OCI-LY7 (cell line): ENCODE data around the gene RBM19.

Experiments used
- EZH2phosphoT487 ChIP-seq: fragments of 200-600 bp; sonication (generic); IDR thresholded peaks from 2 replicates; pipeline ENCODE4 v1.6.1; 2018; ENCODE audit warnings: low read depth, borderline replicate concordance, mild to moderate bottlenecking, mixed run types, antibody characterized with exemption, low read length, moderate library complexity, mixed read lengths
- TF ChIP-seq, protein P1 (sequence below): fragments of 200-600 bp; sonication (generic); conservative IDR thresholded peaks from 2 replicates; pipeline ENCODE4 v1.5.1; 2014; ENCODE audit warnings: mild to moderate bottlenecking, antibody characterized with exemption, low read length, moderate library complexity, mixed read lengths

DNA sequence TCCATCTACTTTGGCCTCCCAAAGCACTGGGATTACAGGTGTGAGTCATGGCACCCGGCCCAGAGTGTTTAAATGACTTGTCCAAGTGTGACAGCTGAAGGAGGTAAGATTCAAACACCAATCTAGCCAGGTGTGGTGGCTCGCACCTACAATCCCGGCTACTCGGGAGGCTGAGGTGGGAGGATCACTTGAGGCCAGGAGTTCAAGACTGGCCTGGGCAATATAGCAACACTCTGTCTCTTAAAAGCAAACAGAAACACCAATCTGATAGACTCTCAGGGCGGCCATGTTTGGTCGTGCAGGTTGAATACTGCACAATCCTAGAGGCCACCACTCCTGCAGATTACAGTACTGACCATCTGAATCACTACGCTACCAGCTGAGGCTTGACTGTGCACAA, 68.7 kb downstream of the RBM19 start:
- TF ChIP-seq, protein P1, sequence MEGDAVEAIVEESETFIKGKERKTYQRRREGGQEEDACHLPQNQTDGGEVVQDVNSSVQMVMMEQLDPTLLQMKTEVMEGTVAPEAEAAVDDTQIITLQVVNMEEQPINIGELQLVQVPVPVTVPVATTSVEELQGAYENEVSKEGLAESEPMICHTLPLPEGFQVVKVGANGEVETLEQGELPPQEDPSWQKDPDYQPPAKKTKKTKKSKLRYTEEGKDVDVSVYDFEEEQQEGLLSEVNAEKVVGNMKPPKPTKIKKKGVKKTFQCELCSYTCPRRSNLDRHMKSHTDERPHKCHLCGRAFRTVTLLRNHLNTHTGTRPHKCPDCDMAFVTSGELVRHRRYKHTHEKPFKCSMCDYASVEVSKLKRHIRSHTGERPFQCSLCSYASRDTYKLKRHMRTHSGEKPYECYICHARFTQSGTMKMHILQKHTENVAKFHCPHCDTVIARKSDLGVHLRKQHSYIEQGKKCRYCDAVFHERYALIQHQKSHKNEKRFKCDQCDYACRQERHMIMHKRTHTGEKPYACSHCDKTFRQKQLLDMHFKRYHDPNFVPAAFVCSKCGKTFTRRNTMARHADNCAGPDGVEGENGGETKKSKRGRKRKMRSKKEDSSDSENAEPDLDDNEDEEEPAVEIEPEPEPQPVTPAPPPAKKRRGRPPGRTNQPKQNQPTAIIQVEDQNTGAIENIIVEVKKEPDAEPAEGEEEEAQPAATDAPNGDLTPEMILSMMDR = no peak
- no peak for TF ChIP-seq EZH2phosphoT487
